Neuron (in vitro differentiated cells): Measurements from ENCODE around the gene FOXR1.
"Not testable (repeated sequence)": the region's sequence is repeated elsewhere in the genome, so short reads cannot be mapped to it uniquely, and the experiment has no call there.

Experiments used
- H2AFZ ChIP-seq: one replicate; pipeline ENCODE4 v1.6.1; 2013; ENCODE audit warnings: low read depth, mild to moderate bottlenecking, inconsistent platforms, low read length, moderate library complexity
- H3K27me3 ChIP-seq: one replicate; pipeline ENCODE4 v1.6.1; 2013; ENCODE audit warnings: low read length; ENCODE audit not compliant: insufficient read depth
- H3K36me3 ChIP-seq: one replicate; pipeline ENCODE4 v1.6.1; 2013; ENCODE audit warnings: low read length; ENCODE audit not compliant: insufficient read depth
- H3K4me1 ChIP-seq: one replicate; pipeline ENCODE4 v1.6.1; 2013; ENCODE audit warnings: low read length; ENCODE audit not compliant: insufficient read depth
- H3K4me3 ChIP-seq: 2 replicates; pipeline ENCODE4 v1.5.1; 2013; ENCODE audit warnings: mild to moderate bottlenecking, low read length, moderate library complexity
- H3K9me3 ChIP-seq: one replicate; pipeline ENCODE4 v1.6.1; 2013; ENCODE audit warnings: low read length

The FOXR1 gene

GRCh38 chr11:118931571-118931970 is 40.0 kb upstream of the FOXR1 start:
- no peak overlapping the region for H2AFZ ChIP-seq
- no peaks in the 10 kb centered on the region for H3K27me3 ChIP-seq
- H3K4me3 ChIP-seq: no peak overlapping the region
- H3K36me3 ChIP-seq: no peaks in the 10 kb centered on the region
- H3K9me3 ChIP-seq: no peaks in the 10 kb centered on the region
- peaks cover 20% of the 10 kb centered on the region for H3K4me1 ChIP-seq

- H3K9me3 ChIP-seq: no peaks in the 10 kb centered on the region
- H2AFZ ChIP-seq: no peak overlapping the region
- H3K36me3 ChIP-seq: no peaks in the 10 kb centered on the region
- H3K4me1 ChIP-seq: peaks cover 10% of the 10 kb centered on the region
- no peak overlapping the region for H3K4me3 ChIP-seq
- no peaks in the 10 kb centered on the region for H3K27me3 ChIP-seq
These were observed 38.1 kb upstream of the FOXR1 start for GRCh38 chr11:118933486-118933885.

GRCh38 chr11:118935376-118935775 is 36.2 kb upstream of the FOXR1 start:
- Histone ChIP-seq H3K4me1 (peaks cover 19% of the 10 kb centered on the region), H2AFZ (no peak overlapping the region), H3K4me3 (no peak overlapping the region)

GRCh38 chr11:118938491-118939403 is 32.8 kb upstream of the FOXR1 start:
- H3K4me1 ChIP-seq: peaks cover 19% of the 10 kb centered on the region
- no peak overlapping the region for H3K4me3 ChIP-seq
- H3K36me3 ChIP-seq: no peaks in the 10 kb centered on the region
- H3K27me3 ChIP-seq: no peaks in the 10 kb centered on the region
- no peaks in the 10 kb centered on the region for H3K9me3 ChIP-seq
- no peak overlapping the region for H2AFZ ChIP-seq

More at GRCh38 chr11:118935376-118935775, 36.2 kb upstream of the FOXR1 start:
- Histone ChIP-seq H3K9me3 (no peaks in the 10 kb centered on the region), H3K27me3 (no peaks in the 10 kb centered on the region), H3K36me3 (no peaks in the 10 kb centered on the region)

DNA sequence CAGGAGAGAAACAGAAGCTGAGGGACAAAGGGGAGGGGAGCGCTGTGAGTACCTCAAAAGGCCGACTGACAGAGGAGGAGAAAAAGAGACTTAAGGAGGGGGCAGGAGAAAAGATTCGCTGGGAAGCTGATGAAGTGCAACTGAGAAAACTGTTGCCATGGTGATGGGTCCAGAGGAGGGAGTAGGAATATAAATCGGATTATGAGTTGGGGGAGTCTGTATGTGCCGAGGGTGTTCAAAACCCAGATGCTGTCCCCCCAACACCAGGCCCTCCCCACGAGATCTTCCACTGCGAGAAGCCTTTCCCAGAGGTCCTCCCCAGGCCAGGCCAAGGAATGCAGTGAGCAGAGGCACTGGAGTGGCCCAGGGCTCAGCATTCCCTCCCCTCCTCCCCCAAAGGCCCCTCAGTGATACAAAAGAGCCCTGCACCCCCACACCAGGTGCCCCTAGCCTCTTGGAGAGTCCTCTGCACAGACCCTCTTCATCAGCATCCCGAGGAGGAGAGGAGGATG is 32.1 kb upstream of the FOXR1 start:
- H2AFZ ChIP-seq: no peak overlapping the region
- H3K4me3 ChIP-seq: no peak overlapping the region
- no peaks in the 10 kb centered on the region for H3K27me3 ChIP-seq
- no peaks in the 10 kb centered on the region for H3K9me3 ChIP-seq
- peaks cover 19% of the 10 kb centered on the region for H3K4me1 ChIP-seq
- H3K36me3 ChIP-seq: no peaks in the 10 kb centered on the region

DNA sequence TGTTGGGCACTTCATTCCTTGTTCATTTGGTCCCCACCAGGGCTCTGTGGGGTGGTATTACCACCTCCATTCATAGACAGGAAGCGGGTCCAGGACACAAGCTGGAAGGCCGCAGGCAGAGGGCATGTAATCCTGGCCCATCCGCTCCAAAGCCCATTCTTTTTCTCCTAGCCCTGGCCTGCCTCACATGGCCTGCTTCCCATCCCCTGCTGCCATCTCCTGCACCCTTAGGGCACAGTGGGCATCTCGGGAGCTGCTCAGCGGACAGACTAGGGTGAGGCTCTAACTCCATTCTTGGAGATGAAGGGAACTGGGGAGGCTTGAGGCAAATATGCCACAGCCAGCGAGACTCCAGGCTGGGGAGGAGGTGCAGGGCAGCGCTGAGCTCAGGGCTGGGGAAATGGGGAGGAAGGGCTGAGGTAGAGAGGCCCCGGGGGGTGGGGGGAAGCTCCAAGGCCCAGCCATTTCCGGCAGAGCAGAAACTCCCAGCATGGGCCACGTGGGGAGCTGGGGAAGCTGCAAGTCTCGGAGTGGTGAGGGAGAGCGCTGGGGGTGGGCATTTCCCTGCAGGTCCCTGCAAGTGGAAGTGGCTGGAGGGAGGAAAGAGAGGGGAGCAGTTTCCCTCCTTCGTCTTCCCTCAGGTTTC is 31.5 kb upstream of the FOXR1 start:
- no peaks in the 10 kb centered on the region for H3K27me3 ChIP-seq
- no peak overlapping the region for H3K4me3 ChIP-seq
- H3K4me1 ChIP-seq: peaks cover 19% of the 10 kb centered on the region
- H3K36me3 ChIP-seq: no peaks in the 10 kb centered on the region
- H2AFZ ChIP-seq: peak overlapping the region; percentile 13
- no peaks in the 10 kb centered on the region for H3K9me3 ChIP-seq

DNA sequence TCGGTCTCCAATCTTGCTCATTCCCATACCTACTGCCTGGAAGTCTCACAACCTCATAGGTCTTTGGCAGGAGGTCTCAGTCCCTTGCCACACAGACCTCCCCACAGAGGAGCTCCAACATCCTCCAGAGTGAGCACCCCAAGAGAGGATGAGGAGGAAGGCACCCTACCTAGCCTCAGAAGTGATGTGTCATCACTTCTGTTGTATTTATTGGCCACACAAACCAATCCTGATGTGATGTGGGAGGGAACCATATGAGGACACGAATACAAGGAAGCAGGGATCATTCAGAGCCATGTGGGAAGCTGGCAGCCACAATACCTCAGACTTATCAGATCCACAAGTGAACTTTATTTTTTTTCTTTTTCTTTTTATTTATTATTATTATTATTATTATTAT is 24.5 kb upstream of the FOXR1 start:
- H2AFZ ChIP-seq: no peak overlapping the region
- peaks cover 8% of the 10 kb centered on the region for H3K27me3 ChIP-seq
- H3K4me1 ChIP-seq: no peaks in the 10 kb centered on the region
- H3K36me3 ChIP-seq: no peaks in the 10 kb centered on the region
- no peak overlapping the region for H3K4me3 ChIP-seq
- no peaks in the 10 kb centered on the region for H3K9me3 ChIP-seq

GRCh38 chr11:118948000-118948399 is 23.6 kb upstream of the FOXR1 start:
- H3K4me3 ChIP-seq: no peak overlapping the region
- peaks cover 2% of the 10 kb centered on the region for H3K4me1 ChIP-seq
- H2AFZ ChIP-seq: no peak overlapping the region
- no peaks in the 10 kb centered on the region for H3K36me3 ChIP-seq
- H3K27me3 ChIP-seq: peaks cover 8% of the 10 kb centered on the region
- H3K9me3 ChIP-seq: no peaks in the 10 kb centered on the region

GRCh38 chr11:118953265-118953664 is 18.3 kb upstream of the FOXR1 start:
- Histone ChIP-seq H3K36me3 (no peaks in the 10 kb centered on the region), H3K4me3 (no peak overlapping the region), H3K9me3 (no peaks in the 10 kb centered on the region), H3K27me3 (peaks cover 6% of the 10 kb centered on the region), H3K4me1 (peaks cover 19% of the 10 kb centered on the region), H2AFZ (no peak overlapping the region)

- not testable (repeated sequence) for H2AFZ ChIP-seq, H3K9me3 ChIP-seq, H3K4me3 ChIP-seq, H3K27me3 ChIP-seq, H3K36me3 ChIP-seq
- H3K4me1 ChIP-seq: peaks cover 19% of the 10 kb centered on the region
These were observed 17.6 kb upstream of the FOXR1 start for GRCh38 chr11:118953976-118954375.

GRCh38 chr11:118956094-118956846 is 15.3 kb upstream of the FOXR1 start, which contains the start of gene UPK2:
Gene UPK2 (plus strand): TSS chr11:118956298. CDS start chr11:118956351, 53 bp downstream.
- Histone ChIP-seq H3K4me3 (no peak within 1 kb of the TSS), H3K4me1 (peaks cover 19% of the 10 kb centered on the region), H3K36me3 (no peaks in the 10 kb centered on the region), H2AFZ (no peak within 1 kb of the TSS), H3K27me3 (peaks cover 17% of the 10 kb centered on the region), H3K9me3 (no peaks in the 10 kb centered on the region)

DNA sequence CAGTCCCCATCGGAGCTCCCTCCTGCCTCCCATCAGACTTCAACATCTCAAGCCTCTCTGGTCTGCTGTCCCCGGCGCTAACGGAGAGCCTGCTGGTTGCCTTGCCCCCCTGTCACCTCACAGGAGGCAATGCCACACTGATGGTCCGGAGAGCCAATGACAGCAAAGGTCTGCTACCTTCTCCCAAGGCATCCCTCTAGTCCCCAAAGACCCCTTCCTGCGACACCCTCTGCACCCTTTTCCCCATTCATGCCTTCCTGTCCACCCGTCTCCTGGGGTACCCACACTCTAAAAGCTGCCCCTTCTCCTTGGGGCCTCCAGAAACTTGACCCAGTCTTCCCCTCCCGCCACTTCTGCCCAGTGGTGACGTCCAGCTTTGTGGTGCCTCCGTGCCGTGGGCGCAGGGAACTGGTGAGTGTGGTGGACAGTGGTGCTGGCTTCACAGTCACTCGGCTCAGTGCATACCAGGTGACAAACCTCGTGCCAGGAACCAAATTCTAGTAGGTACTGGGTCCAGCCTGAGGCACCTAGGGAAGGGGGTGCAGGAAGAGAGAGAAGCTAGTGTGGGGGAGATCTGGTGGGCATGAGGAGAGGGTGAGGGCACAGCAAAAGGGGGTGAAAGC is 14.6 kb upstream of the FOXR1 start:
- H3K9me3 ChIP-seq: no peaks in the 10 kb centered on the region
- peaks cover 20% of the 10 kb centered on the region for H3K27me3 ChIP-seq
- no peaks in the 10 kb centered on the region for H3K36me3 ChIP-seq
- no peak overlapping the region for H2AFZ ChIP-seq
- peaks cover 19% of the 10 kb centered on the region for H3K4me1 ChIP-seq
- no peak overlapping the region for H3K4me3 ChIP-seq
